OCI-LY3 (cell line): Measurements from ENCODE around the gene NOCT.

Experiments
- EZH2phosphoT487 ChIP-seq: fragments of 200-600 bp; shearing (Covaris generic); IDR thresholded peaks from 2 replicates; pipeline ENCODE4 v1.6.1; 2018; ENCODE audit warnings: antibody characterized with exemption, mixed run types, low read depth
- TF ChIP-seq, protein P1 (sequence below): fragments of 200-600, 300-600 bp; sonication (generic); IDR thresholded peaks from 2 replicates; pipeline ENCODE4 v1.5.1; 2014; ENCODE audit warnings: antibody characterized with exemption, low read length, low read depth

DNA sequence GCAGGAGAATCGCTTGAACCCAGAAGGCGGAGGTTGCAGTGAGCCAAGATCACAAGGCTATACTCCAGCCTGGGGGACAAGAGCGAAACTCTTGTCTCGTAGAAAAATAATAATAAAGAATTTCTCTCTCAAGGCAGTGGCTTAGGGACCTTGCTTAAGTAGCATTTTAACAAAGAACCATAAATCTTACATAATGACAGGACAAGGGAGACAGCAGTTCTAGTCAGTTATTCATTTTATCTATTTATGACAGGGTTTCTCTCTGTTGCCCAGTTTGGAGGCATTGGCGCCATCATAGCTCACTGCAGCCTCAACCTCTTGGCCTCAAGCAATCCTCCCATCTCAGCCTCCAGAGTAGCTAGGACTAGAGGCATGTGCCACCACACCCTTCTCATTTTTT is 31.9 kb upstream of the NOCT start:
- TF ChIP-seq, protein P1, sequence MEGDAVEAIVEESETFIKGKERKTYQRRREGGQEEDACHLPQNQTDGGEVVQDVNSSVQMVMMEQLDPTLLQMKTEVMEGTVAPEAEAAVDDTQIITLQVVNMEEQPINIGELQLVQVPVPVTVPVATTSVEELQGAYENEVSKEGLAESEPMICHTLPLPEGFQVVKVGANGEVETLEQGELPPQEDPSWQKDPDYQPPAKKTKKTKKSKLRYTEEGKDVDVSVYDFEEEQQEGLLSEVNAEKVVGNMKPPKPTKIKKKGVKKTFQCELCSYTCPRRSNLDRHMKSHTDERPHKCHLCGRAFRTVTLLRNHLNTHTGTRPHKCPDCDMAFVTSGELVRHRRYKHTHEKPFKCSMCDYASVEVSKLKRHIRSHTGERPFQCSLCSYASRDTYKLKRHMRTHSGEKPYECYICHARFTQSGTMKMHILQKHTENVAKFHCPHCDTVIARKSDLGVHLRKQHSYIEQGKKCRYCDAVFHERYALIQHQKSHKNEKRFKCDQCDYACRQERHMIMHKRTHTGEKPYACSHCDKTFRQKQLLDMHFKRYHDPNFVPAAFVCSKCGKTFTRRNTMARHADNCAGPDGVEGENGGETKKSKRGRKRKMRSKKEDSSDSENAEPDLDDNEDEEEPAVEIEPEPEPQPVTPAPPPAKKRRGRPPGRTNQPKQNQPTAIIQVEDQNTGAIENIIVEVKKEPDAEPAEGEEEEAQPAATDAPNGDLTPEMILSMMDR: no peak
- TF ChIP-seq EZH2phosphoT487: no peak
